ENCODE results near the gene TECPR2.

Gene TECPR2

DNA sequence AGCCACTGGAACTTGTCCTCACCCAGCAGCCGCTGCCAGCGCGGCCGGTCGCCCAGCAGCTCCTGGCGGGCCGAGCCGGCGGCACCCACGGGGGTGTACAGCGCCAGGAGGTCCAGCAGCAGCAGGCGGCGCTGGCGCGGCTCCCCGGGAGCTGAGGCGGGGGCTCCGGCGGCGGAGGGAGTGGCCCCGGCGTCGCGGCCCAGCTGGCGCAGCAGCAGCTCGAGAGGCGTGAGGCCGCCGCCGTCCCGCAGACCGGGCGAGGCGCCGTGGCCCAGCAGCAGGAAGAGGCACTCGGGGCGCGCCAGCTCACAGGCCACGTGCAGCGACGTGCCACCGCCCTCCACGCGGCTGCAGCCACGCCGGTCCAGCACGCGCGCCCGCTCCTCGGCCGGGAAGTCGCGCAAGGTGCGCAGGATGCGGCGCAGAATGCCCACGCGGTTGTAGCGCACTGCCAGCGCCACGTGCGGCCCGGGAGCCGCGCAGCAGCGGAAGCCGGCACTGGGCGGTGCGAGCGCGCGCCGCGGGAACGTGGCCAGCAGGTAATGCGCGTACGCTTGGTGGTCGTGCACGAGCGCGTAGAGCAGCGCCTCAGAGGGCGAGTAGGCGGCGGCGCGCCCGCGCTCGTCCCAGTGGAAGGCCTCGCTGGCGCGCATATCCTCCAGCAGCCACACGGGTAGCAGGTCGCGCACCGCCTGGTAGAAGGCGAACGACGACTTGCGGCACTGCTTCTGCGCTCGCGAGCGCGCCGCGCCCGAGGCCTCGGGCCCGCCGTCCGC lies 144.5 kb downstream of the TECPR2 start:
- in situ Hi-C loops (cut with HindIII; ENCODE audit: low sequenced_read_pairs): no loop called here

DNA sequence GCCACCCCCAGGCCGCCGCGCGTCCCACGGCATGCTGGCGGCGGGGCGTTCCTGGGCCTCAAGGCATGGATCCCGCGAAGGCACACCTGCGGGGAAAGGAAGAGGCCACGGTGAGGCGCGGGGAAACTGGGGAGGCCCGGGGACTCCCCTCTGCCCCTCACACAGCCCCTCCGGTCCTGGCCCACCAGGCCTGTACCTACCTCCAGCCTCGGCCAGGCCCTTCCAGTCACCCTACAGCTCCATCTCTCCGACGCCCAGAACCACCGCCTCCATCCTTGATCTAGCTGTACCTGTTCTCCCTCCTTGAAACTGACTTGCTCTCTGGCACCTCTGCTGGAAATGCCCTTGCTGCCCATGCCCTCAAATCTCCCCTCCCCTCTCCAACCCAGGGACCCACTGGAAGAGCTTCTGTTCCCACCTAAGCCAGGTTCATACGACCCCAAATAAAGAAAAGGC lies 145.1 kb downstream of the TECPR2 start:
- in situ Hi-C loops (cut with HindIII; ENCODE audit: low sequenced_read_pairs): no loop called here

DNA sequence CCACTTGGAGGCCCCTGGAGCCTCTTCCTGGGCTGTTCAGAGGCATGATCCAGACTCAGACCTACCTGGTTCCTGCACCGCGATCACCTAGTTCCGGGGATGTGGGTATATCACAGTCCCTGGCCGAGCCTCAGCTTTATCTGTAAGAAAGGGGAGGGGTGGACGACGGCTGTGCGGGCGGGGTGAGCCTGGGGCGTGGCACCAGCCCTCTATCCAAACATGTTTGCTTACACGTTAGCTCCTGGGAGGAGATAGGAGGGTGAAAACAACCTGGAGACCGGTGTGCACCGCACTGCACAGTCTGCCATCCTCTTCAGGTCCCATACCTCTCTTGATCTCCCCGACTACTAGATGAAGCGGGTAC lies 145.7 kb downstream of the TECPR2 start:
- in situ Hi-C loops (cut with HindIII; ENCODE audit: low sequenced_read_pairs): no loop called here

GRCh38 chr14:102508774-102509745 lies 146.3 kb downstream of the TECPR2 start:
- in situ Hi-C loops (cut with HindIII; ENCODE audit: low sequenced_read_pairs): no loop called here

DNA sequence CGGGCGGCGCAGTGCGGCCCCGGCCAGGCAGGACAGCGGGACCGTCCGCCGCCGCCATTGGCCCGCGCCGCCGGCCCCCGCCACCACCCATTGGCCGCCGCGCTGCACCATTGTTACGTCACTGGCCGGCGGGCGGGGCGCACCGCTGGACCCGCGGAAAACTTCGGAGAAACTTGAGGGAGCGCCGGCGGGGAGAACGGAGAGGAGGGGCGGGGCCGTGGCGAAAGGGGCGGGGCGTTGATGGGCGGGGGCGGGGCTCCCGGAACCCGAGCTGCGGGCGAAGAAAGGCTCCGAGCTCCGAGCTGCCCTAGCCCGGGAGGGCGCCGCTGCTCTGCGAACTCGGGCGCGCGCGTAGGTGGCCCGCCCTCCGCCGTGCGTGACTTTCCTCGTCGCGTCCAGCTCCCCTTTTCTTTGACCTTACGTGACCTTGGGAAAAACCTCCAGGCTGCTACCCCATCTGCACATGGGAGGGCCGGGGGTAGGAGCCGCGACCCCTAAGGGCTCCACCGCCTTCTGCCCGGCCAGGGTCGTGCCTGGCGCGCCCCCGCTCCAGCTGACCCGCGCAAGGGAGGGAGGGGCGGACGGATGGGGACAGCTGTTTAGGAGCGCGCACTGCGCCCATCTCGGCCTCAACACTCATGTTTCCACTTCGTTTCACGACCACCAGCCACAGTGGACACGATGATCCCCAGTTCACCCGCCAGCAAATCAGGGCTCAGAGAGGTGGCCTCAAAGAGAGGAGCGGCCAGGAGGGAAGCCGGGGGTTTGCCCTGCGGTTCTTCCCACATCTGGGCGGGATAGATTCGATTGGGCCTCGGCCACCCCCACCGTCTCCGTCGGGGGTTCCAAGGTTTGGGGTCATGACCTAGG lies 147.2 kb downstream of the TECPR2 start, which contains the start of gene ANKRD9:
Gene ANKRD9 (minus strand): TSS at position 31 of the 870 bp plus-strand sequence. CDS start 1,887 bp downstream, outside the sequence.
- in situ Hi-C loops (cut with HindIII; ENCODE audit: low sequenced_read_pairs): no loop called here

- in situ Hi-C loops (cut with HindIII; ENCODE audit: low sequenced_read_pairs): no loop called here
Measured at GRCh38 chr14:102510616-102511520, 148.1 kb downstream of the TECPR2 start.

GRCh38 chr14:102511538-102511937 lies 148.8 kb downstream of the TECPR2 start:
- in situ Hi-C loops (cut with HindIII; ENCODE audit: low sequenced_read_pairs): no loop called here

GRCh38 chr14:102512793-102513300 lies 150.1 kb downstream of the TECPR2 start:
- in situ Hi-C loops (cut with HindIII; ENCODE audit: low sequenced_read_pairs): no loop called here

DNA sequence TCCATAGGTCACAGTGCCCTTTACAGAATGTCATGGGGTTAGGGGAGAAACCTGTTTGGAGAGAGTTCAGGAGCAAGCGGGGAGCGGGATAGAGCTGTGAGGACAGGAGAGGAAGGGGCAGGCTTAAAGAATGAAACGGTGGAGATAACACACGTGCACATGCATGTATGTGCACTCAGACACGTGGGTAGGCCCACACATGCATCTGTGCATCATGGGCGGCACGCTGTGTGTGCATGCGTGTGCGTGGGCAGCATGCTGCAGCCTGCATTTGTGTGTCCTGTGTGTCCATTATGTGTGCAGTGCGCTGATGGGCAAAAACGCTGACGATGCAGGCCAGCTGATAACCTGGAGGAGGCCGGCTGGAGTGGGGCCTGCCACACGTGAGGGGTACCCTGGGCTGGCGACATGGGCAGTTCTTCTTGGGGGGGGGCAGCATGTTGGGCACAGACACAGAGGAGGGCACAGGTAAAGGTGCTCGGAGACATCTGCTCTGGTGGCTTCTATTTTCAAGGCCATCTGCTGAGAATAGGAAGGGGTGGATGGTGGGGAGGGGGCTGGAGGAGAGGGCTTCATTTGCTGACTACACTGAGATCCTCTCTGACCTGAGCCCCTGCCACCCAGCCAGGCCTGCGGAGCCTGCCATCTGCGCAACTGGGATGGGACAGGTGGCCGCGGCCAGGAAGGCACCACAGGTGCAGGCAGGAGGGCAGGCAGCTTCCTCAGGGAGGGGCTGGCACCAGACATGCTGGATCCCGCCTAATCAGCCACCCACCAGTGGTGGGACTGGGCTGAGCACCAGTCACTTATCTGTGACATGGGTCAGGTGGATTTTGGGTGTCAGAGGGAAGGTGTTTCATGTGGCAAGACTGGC lies 151.4 kb downstream of the TECPR2 start:
- in situ Hi-C loops (cut with HindIII; ENCODE audit: low sequenced_read_pairs): no loop called here

GRCh38 chr14:102514987-102515733 lies 152.4 kb downstream of the TECPR2 start:
- in situ Hi-C loops (cut with HindIII; ENCODE audit: low sequenced_read_pairs): loop anchor here (5.0 kb wide), 1 partner anchor 73 kb away; no protein-coding TSS in a partner anchor

DNA sequence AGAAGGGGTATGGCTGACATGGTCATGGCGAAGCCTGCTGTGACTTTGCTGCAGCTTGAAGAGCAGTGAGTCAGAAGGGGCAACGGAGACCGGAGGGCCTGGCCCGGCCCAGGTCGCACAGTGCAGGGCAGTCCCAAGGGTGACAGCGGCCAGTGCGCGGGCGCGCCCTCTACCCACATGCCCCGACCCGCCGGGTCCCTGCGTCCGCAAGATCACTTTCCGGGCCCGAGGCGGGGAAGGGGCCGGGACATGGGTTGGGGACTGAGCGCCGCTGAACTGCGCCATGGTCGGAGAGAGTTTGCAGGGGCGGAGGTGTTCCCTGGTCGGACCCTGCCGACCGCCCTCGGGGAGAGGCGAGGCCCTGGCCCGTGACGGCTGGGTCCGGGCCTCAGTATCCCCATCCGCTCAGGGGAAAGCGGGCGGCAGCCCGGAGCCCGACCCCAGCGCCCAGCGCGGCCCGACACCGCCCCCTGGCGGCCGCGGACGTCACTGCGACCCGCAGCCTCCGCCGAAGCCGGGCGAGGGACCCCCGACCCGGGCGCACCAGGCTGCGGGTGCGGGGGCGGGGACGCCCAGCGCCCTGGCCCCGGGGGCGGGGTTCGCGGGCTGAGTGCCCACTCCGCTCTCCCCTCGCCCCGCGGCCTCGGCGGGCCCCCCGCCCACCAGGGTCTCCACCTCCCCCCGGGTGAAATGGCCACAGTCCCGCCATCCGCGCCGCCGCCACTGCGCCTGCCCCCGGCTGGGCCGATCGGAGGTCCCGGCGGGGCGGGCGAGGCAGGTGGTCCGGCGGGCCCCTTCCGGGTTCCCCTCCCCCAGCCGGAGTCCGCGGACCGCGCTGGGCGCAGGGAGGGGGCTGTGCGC lies 154.0 kb downstream of the TECPR2 start:
- in situ Hi-C loops (cut with HindIII; ENCODE audit: low sequenced_read_pairs): loop anchor here (5.0 kb wide), 1 partner anchor 74 kb away; no protein-coding TSS in a partner anchor

DNA sequence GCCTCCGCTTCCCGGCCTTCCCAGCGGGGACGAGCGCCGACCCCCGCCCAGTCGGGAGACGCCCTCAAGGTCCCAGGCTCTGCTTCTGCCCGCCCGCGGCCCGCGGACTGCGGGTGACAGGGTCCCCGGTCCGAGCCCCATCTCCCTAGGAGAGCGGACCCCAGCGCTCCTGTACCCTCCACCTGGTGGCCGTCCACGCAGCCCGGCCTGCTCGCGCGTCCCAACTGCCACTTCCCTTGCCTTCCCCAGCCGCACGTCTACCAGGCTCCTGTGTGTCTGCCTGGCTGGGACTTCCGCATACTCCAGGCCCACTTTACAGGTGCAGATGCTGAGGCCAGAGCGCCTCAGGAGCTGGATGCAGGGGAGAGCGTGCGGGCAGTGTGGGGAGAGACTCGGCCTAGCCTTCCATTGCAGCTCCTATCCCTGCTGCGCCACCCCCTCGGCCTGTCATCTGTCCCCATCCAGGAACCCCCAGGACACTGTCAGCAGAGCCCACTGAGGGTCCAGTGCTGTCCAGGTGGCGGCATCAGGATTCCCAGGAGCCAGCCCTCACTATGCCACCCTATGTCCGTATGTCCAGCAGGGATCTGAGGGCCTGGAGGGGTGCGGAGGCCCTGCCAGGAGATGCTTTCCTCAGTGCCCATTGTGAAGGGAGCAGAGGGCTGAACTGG lies 154.8 kb downstream of the TECPR2 start:
- in situ Hi-C loops (cut with HindIII; ENCODE audit: low sequenced_read_pairs): loop anchor here (5.0 kb wide), 1 partner anchor 75 kb away; no protein-coding TSS in a partner anchor

DNA sequence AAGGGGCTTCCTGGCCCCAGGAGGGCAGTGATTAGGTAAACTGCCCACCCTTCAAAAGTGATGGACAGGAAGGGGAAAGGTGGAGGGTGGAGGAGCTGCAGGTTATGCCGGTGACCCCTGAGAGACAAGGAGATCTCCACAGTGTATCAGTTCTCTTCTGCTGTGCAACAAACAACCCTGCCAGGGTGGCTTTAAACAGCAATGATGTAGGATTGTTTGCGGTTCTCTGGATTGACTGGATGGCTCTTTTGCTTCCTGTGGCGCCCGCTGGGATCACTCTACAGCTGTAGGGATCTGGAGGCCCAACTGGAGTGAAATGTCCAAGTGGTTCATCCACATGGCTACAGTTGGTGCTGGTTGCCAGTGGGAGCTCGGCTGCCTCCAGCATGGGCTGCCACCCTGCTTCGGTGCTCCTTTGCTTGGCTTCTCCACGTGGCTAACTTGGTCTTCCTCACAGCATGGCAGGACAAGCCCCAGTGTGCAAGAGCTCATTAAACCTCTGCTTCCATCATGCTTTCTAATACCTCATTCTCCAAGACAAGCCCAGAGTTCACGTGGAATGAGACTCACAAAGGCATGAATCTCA lies 155.4 kb downstream of the TECPR2 start:
- in situ Hi-C loops (cut with HindIII; ENCODE audit: low sequenced_read_pairs): loop anchor here (5.0 kb wide), 1 partner anchor 76 kb away; no protein-coding TSS in a partner anchor

- in situ Hi-C loops (cut with HindIII; ENCODE audit: low sequenced_read_pairs): loop anchor here (5.0 kb wide), 1 partner anchor 77 kb away; no protein-coding TSS in a partner anchor
Measured at GRCh38 chr14:102519709-102520108, 157.0 kb downstream of the TECPR2 start.

- in situ Hi-C loops (cut with HindIII; ENCODE audit: low sequenced_read_pairs): no loop called here
Measured at GRCh38 chr14:102523200-102523568, 160.4 kb downstream of the TECPR2 start.
